Adipocyte (in vitro differentiated cells): ENCODE results near the gene TEAD1.

Source experiments
- DNase-seq: peaks from one replicate; pipeline ENCODE4 v3.0.0-alpha.2; 2015; ENCODE audit warnings: low read depth
- H3K27me3 ChIP-seq: replicated peaks from 2 replicates; pipeline ENCODE4 v1.7.0; 2013; ENCODE audit warnings: mild to moderate bottlenecking, low read length, moderate library complexity; ENCODE audit not compliant: control insufficient read depth, insufficient read depth
- H3K36me3 ChIP-seq: 2 replicates; pipeline ENCODE4 v1.7.0; 2013; ENCODE audit warnings: low read length, mild to moderate bottlenecking, moderate library complexity; ENCODE audit not compliant: control insufficient read depth, insufficient read depth, severe bottlenecking
- H3K4me1 ChIP-seq: 2 replicates; pipeline ENCODE4 v1.7.0; 2013; ENCODE audit warnings: mild to moderate bottlenecking, low read length, moderate library complexity; ENCODE audit not compliant: control insufficient read depth, insufficient read depth
- H3K4me3 ChIP-seq: 2 replicates; pipeline ENCODE4 v1.7.0; 2013; ENCODE audit warnings: mild to moderate bottlenecking, low read length, moderate library complexity
- H3K9ac ChIP-seq: 2 replicates; pipeline ENCODE4 v1.7.0; 2013; ENCODE audit warnings: mild to moderate bottlenecking, low read length, moderate library complexity
- H3K9me3 ChIP-seq: 2 replicates; pipeline ENCODE4 v1.7.0; 2013; ENCODE audit warnings: mild to moderate bottlenecking, low read length, moderate library complexity; ENCODE audit not compliant: control insufficient read depth

The TEAD1 gene

GRCh38 chr11:12884751-12885318, 210.6 kb downstream of the TEAD1 start:
- Histone ChIP-seq H3K4me3 (no peak overlapping the region), H3K4me1 (peaks cover 16% of the 10 kb centered on the region), H3K9me3 (no peaks in the 10 kb centered on the region), H3K27me3 (no peaks in the 10 kb centered on the region), H3K36me3 (peaks cover 73% of the 10 kb centered on the region), H3K9ac (no peak overlapping the region)
- peak; percentile 20 for DNase-seq

GRCh38 chr11:12885717-12886239, 211.6 kb downstream of the TEAD1 start:
- H3K36me3 ChIP-seq: peaks cover 65% of the 10 kb centered on the region

GRCh38 chr11:12886508-12886907, 212.3 kb downstream of the TEAD1 start:
- DNase-seq: no peak
- Histone ChIP-seq H3K36me3 (peaks cover 57% of the 10 kb centered on the region), H3K27me3 (no peaks in the 10 kb centered on the region), H3K9me3 (no peaks in the 10 kb centered on the region), H3K9ac (no peak overlapping the region), H3K4me1 (peaks cover 33% of the 10 kb centered on the region), H3K4me3 (no peak overlapping the region)

More at GRCh38 chr11:12885717-12886239, 211.6 kb downstream of the TEAD1 start:
- Histone ChIP-seq H3K9me3 (no peaks in the 10 kb centered on the region), H3K27me3 (no peaks in the 10 kb centered on the region), H3K9ac (no peak overlapping the region), H3K4me3 (no peak overlapping the region), H3K4me1 (peaks cover 26% of the 10 kb centered on the region)
- no peak for DNase-seq

GRCh38 chr11:12888525-12889158, 214.4 kb downstream of the TEAD1 start:
- Histone ChIP-seq H3K9me3 (no peaks in the 10 kb centered on the region), H3K4me3 (peak overlapping the region; percentile 48), H3K4me1 (peaks cover 52% of the 10 kb centered on the region), H3K9ac (peak overlapping the region; percentile 81), H3K36me3 (peaks cover 49% of the 10 kb centered on the region), H3K27me3 (no peaks in the 10 kb centered on the region)
- peak; percentile 91 for DNase-seq

- H3K4me1 ChIP-seq: peaks cover 55% of the 10 kb centered on the region
- peak; percentile 90 for DNase-seq
- H3K4me3 ChIP-seq: peak overlapping the region; percentile 48
- H3K27me3 ChIP-seq: no peaks in the 10 kb centered on the region
- peaks cover 44% of the 10 kb centered on the region for H3K36me3 ChIP-seq
- H3K9ac ChIP-seq: peak overlapping the region; percentile 81
- no peaks in the 10 kb centered on the region for H3K9me3 ChIP-seq
These were observed 215.0 kb downstream of the TEAD1 start for GRCh38 chr11:12889243-12889642.

GRCh38 chr11:12890476-12890875, 216.3 kb downstream of the TEAD1 start:
- no peak overlapping the region for H3K4me3 ChIP-seq
- H3K36me3 ChIP-seq: peaks cover 47% of the 10 kb centered on the region
- DNase-seq: peak; percentile 49
- H3K9ac ChIP-seq: peak overlapping the region; percentile 81
- H3K27me3 ChIP-seq: no peaks in the 10 kb centered on the region
- H3K4me1 ChIP-seq: peaks cover 55% of the 10 kb centered on the region
- no peaks in the 10 kb centered on the region for H3K9me3 ChIP-seq

GRCh38 chr11:12893787-12894672, 219.8 kb downstream of the TEAD1 start:
- peak; percentile 83 for DNase-seq
- Histone ChIP-seq H3K4me1 (peaks cover 56% of the 10 kb centered on the region), H3K36me3 (peaks cover 44% of the 10 kb centered on the region), H3K9ac (peak overlapping the region; percentile 66), H3K9me3 (no peaks in the 10 kb centered on the region), H3K4me3 (no peak overlapping the region), H3K27me3 (no peaks in the 10 kb centered on the region)

- Histone ChIP-seq H3K36me3 (peaks cover 51% of the 10 kb centered on the region), H3K4me3 (no peak overlapping the region), H3K4me1 (peaks cover 44% of the 10 kb centered on the region), H3K9me3 (no peaks in the 10 kb centered on the region), H3K27me3 (no peaks in the 10 kb centered on the region), H3K9ac (no peak overlapping the region)
- no peak for DNase-seq
These were observed 223.2 kb downstream of the TEAD1 start for GRCh38 chr11:12897390-12897789.

GRCh38 chr11:12897867-12898266, 223.6 kb downstream of the TEAD1 start:
- no peak for DNase-seq
- peaks cover 55% of the 10 kb centered on the region for H3K36me3 ChIP-seq
- H3K9me3 ChIP-seq: no peaks in the 10 kb centered on the region
- peaks cover 40% of the 10 kb centered on the region for H3K4me1 ChIP-seq
- H3K27me3 ChIP-seq: no peaks in the 10 kb centered on the region
- no peak overlapping the region for H3K9ac ChIP-seq
- no peak overlapping the region for H3K4me3 ChIP-seq

- H3K36me3 ChIP-seq: peaks cover 51% of the 10 kb centered on the region
- H3K4me1 ChIP-seq: peaks cover 30% of the 10 kb centered on the region
- no peak overlapping the region for H3K4me3 ChIP-seq
- H3K27me3 ChIP-seq: no peaks in the 10 kb centered on the region
- DNase-seq: peak; percentile 89
- H3K9me3 ChIP-seq: no peaks in the 10 kb centered on the region
- no peak overlapping the region for H3K9ac ChIP-seq
These were observed 226.3 kb downstream of the TEAD1 start for GRCh38 chr11:12900496-12900895.

GRCh38 chr11:12901272-12901671, 227.1 kb downstream of the TEAD1 start:
- H3K27me3 ChIP-seq: no peaks in the 10 kb centered on the region
- peak; percentile 38 for DNase-seq
- no peak overlapping the region for H3K9ac ChIP-seq
- no peak overlapping the region for H3K4me3 ChIP-seq
- peaks cover 51% of the 10 kb centered on the region for H3K36me3 ChIP-seq
- H3K9me3 ChIP-seq: no peaks in the 10 kb centered on the region
- peaks cover 30% of the 10 kb centered on the region for H3K4me1 ChIP-seq
